Smooth muscle cell (in vitro differentiated cells): ENCODE data around the gene FSTL4. TPM values are rescaled to one million over a fixed set of nuclear protein-coding genes. Genes with fewer than 3 reads are reported as not detected.

ENCODE experiments used
- DNase-seq: peaks from one replicate; lab custom pipeline; 2025; ENCODE audit not compliant: unreplicated experiment; lab: John Stamatoyannopoulos, UW
- H2AFZ ChIP-seq: fragments of 200-600 bp; sonication (generic); 2 replicates; pipeline ENCODE4 v1.6.0; 2016; ENCODE audit warnings: antibody characterized with exemption, low read depth, mild to moderate bottlenecking
- H3F3A ChIP-seq: fragments of 200-600 bp; sonication (generic); 2 replicates; pipeline ENCODE4 v1.6.0; 2017; ENCODE audit warnings: antibody characterized with exemption, low read depth
- H3K27ac ChIP-seq: fragments of 200-600 bp; sonication (generic); 2 replicates; pipeline ENCODE4 v1.5.1; 2016; ENCODE audit warnings: low read depth, mild to moderate bottlenecking
- H3K27me3 ChIP-seq: fragments of 200-600 bp; sonication (generic); 2 replicates; pipeline ENCODE4 v1.6.1; 2016; ENCODE audit warnings: low read depth, mild to moderate bottlenecking
- H3K36me3 ChIP-seq: fragments of 200-600 bp; sonication (generic); 2 replicates; pipeline ENCODE4 v1.5.1; 2016; ENCODE audit warnings: low read depth
- H3K4me1 ChIP-seq: fragments of 200-600 bp; sonication (generic); 2 replicates; pipeline ENCODE4 v1.5.1; 2016; ENCODE audit warnings: low read depth
- H3K4me2 ChIP-seq: fragments of 200-600 bp; sonication (generic); 2 replicates; pipeline ENCODE4 v1.6.0; 2016; ENCODE audit warnings: mild to moderate bottlenecking
- H3K4me3 ChIP-seq: fragments of 200-600 bp; sonication (generic); 2 replicates; pipeline ENCODE4 v1.5.1; 2016; ENCODE audit warnings: mild to moderate bottlenecking
- H3K79me2 ChIP-seq: fragments of 200-600 bp; sonication (generic); 2 replicates; pipeline ENCODE4 v1.6.0; 2016; ENCODE audit warnings: low read depth, mild to moderate bottlenecking
- H3K9ac ChIP-seq: fragments of 200-600 bp; sonication (generic); 2 replicates; pipeline ENCODE4 v1.6.0; 2016; ENCODE audit warnings: low read depth
- H3K9me3 ChIP-seq: fragments of 200-600 bp; sonication (generic); replicated peaks from 2 replicates; pipeline ENCODE4 v1.5.1; 2016; ENCODE audit warnings: low read depth
- H4K20me1 ChIP-seq: fragments of 200-600 bp; sonication (generic); 2 replicates; pipeline ENCODE4 v1.6.0; 2016; ENCODE audit warnings: low read depth
- CTCF ChIP-seq: fragments of 200-600 bp; sonication (generic); IDR thresholded peaks from 2 replicates; pipeline ENCODE4 v1.5.1; 2017; ENCODE audit warnings: borderline replicate concordance, mild to moderate bottlenecking, antibody characterized with exemption; ENCODE audit not compliant: insufficient read depth, poor library complexity, severe bottlenecking
- WGBS: methylation state at CpG from one replicate; pipeline ENCODE4 v1.1.7; 2016; ENCODE audit warnings: low lambda C conversion rate; 5-methylcytosine and 5-hydroxymethylcytosine counted together
- polyA plus RNA-seq: library from polyadenylated mRNA; unstranded; fragments of >200 nt; fragmentation: Nextera tagmentation; extraction: Ambion mirVana; gene quantifications from 2 replicates; pipeline ENCODE4 v1.2.1, GENCODE V29; 2016
- total RNA-seq: library from RNA; depleted of rRNA; stranded (reverse); fragments of >200 nt; gene quantifications from 2 replicates; pipeline ENCODE4 v1.2.3, GENCODE V29; 2014

The FSTL4 gene
- total and polyA plus RNA-seq, 2 experiments from 2014 or later: 0.49 TPM; not detected in 1

- no peak overlapping the region for H3K4me3 ChIP-seq
These were observed 150.4 kb downstream of the FSTL4 start for GRCh38 chr5:133461796-133462516.

GRCh38 chr5:133460172-133460758 lies 152.1 kb downstream of the FSTL4 start:
- Histone ChIP-seq H3K27ac (no peak overlapping the region), H2AFZ (no peak overlapping the region), H3K9me3 (no peaks in the 10 kb centered on the region), H3K4me2 (peak overlapping the region; percentile 14), H4K20me1 (no peaks in the 10 kb centered on the region), H3F3A (no peaks in the 10 kb centered on the region), H3K36me3 (no peaks in the 10 kb centered on the region), H3K4me3 (no peak overlapping the region), H3K9ac (no peak overlapping the region), H3K79me2 (no peaks in the 10 kb centered on the region), H3K27me3 (no peaks in the 10 kb centered on the region), H3K4me1 (peaks cover 12% of the 10 kb centered on the region)
- no peak for DNase-seq
- peak; percentile 66 for TF ChIP-seq CTCF
- WGBS: 55% methylated on average over 12 of the region's 12 CpGs

More at GRCh38 chr5:133461796-133462516, 150.4 kb downstream of the FSTL4 start:
- H4K20me1 ChIP-seq: no peaks in the 10 kb centered on the region
- H3K36me3 ChIP-seq: no peaks in the 10 kb centered on the region
- H3K27ac ChIP-seq: no peak overlapping the region
- H3F3A ChIP-seq: no peaks in the 10 kb centered on the region
- WGBS: 96% methylated on average over 5 of the region's 5 CpGs
- no peak for TF ChIP-seq CTCF
- H3K79me2 ChIP-seq: no peaks in the 10 kb centered on the region
- no peak overlapping the region for H3K4me2 ChIP-seq
- H2AFZ ChIP-seq: no peak overlapping the region
- DNase-seq: no peak
- H3K9ac ChIP-seq: no peak overlapping the region
- no peaks in the 10 kb centered on the region for H3K27me3 ChIP-seq
- H3K9me3 ChIP-seq: no peaks in the 10 kb centered on the region
- H3K4me1 ChIP-seq: peaks cover 5% of the 10 kb centered on the region

GRCh38 chr5:133459474-133460160 lies 152.7 kb downstream of the FSTL4 start:
- no peak for TF ChIP-seq CTCF
- Histone ChIP-seq H4K20me1 (no peaks in the 10 kb centered on the region), H3K79me2 (no peaks in the 10 kb centered on the region), H3K9me3 (no peaks in the 10 kb centered on the region), H2AFZ (no peak overlapping the region), H3K4me1 (peaks cover 12% of the 10 kb centered on the region), H3K4me3 (no peak overlapping the region), H3F3A (no peaks in the 10 kb centered on the region), H3K9ac (no peak overlapping the region), H3K27ac (no peak overlapping the region), H3K36me3 (no peaks in the 10 kb centered on the region), H3K4me2 (peak overlapping the region; percentile 14), H3K27me3 (no peaks in the 10 kb centered on the region)
- no peak for DNase-seq
- 71% methylated on average over 7 of the region's 7 CpGs for WGBS
